Activated naive CD8-positive, alpha-beta T cell treated with anti-CD3 and anti-CD28 coated beads for 36 hours (primary cell): ENCODE data around the gene CGB3. TPM values are rescaled to one million over a fixed set of nuclear protein-coding genes. Genes with fewer than 3 reads are reported as not detected.

ENCODE experiments used
- DNase-seq: peaks from one replicate; pipeline ENCODE4 v3.0.0; 2021
- H3K27ac Mint-ChIP-seq: one replicate; pipeline ENCODE4 v1.8.0; 2022; ENCODE audit warnings: mild to moderate bottlenecking, moderate library complexity, mixed read lengths
- H3K27me3 Mint-ChIP-seq: one replicate; pipeline ENCODE4 v1.8.0; 2022; ENCODE audit warnings: mild to moderate bottlenecking, mixed read lengths
- H3K36me3 Mint-ChIP-seq: one replicate; pipeline ENCODE4 v1.8.0; 2021; ENCODE audit warnings: mild to moderate bottlenecking, mixed read lengths
- H3K4me1 Mint-ChIP-seq: one replicate; pipeline ENCODE4 v1.8.0; 2021; ENCODE audit warnings: mixed read lengths
- H3K4me3 Mint-ChIP-seq: one replicate; pipeline ENCODE4 v1.8.0; 2022; ENCODE audit warnings: mild to moderate bottlenecking, moderate library complexity, mixed read lengths
- H3K9me3 Mint-ChIP-seq: one replicate; pipeline ENCODE4 v1.8.0; 2022; ENCODE audit warnings: mixed read lengths
- total RNA-seq, 2 experiments: library from RNA; stranded (reverse); gene quantifications; one replicate each; pipeline ENCODE4 v1.2.3, GENCODE V29; 2021

CGB3 gene
- total RNA-seq, 2 experiments from 2014 or later: not detected

DNA sequence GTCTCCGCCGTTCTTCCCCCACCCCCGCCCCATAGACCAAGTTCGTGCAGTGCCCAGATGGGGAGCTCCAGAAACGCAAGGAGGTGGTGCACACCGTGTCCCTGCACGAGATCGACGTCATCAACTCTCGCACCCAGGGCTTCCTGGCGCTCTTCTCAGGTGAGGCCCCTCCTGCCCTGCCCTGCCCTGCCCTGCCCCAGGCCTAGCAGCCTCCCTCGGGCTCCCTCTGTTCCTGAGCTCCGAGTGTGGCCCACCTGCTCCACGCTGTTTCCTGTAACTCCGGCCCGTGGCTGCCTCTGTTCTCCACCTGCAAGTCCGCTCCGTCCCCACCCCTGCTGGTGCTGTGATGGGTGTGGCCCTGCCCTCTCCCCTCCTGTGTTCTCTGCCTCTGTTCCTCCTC is 13.7 kb downstream of the CGB3 start:
- DNase-seq: no peak
- Mint-ChIP-seq H3K4me1 (no peaks in the 10 kb centered on the region), H3K27ac (no peak overlapping the region), H3K36me3 (peaks cover 13% of the 10 kb centered on the region), H3K27me3 (no peaks in the 10 kb centered on the region), H3K9me3 (no peaks in the 10 kb centered on the region), H3K4me3 (no peak overlapping the region)

DNA sequence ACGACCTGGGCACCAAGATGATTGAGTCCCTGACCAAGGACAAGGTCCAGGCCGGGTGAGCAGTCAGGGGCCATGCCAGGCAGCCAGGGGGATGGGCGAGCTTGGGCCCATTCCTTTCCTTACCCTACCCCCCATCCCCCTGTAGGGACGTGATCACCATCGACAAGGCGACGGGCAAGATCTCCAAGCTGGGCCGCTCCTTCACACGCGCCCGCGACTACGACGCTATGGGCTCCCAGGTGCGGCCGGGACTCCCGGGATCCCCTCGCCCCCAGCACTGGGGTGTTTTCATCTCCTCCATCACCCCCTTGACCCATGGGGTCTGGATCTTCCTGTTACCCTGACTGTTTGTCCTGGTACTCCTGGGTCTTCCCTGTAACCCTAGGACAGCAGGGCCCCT is 14.3 kb downstream of the CGB3 start:
- H3K36me3 Mint-ChIP-seq: peaks cover 13% of the 10 kb centered on the region
- no peak overlapping the region for H3K4me3 Mint-ChIP-seq

DNA sequence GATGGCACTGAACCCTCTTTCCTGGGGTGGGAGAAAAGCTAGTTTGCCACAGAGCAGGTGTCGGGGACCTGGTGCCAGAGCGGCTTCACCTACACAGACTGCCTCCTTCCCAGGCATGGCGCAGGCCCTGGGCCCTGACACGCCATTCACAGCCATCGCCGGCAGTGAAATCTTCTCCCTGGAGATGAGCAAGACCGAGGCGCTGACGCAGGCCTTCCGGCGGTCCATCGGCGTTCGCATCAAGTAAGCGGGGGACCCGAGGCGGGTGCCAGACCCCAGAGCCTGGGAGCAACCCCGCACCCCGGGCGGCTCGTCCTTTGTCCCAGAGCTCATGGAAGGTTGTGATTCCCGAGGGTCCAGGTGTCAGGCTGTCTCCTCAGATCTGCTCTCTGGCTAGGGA is 17.2 kb downstream of the CGB3 start:
- no peak overlapping the region for H3K27ac Mint-ChIP-seq
- no peak overlapping the region for H3K4me3 Mint-ChIP-seq
- peaks cover 20% of the 10 kb centered on the region for H3K36me3 Mint-ChIP-seq
- H3K4me1 Mint-ChIP-seq: no peaks in the 10 kb centered on the region
- H3K27me3 Mint-ChIP-seq: no peaks in the 10 kb centered on the region
- no peak for DNase-seq
- H3K9me3 Mint-ChIP-seq: no peaks in the 10 kb centered on the region

More for the DNA sequence above, 14.3 kb downstream of the CGB3 start:
- Mint-ChIP-seq H3K4me1 (no peaks in the 10 kb centered on the region), H3K9me3 (no peaks in the 10 kb centered on the region), H3K27me3 (no peaks in the 10 kb centered on the region), H3K27ac (no peak overlapping the region)
- no peak for DNase-seq

DNA sequence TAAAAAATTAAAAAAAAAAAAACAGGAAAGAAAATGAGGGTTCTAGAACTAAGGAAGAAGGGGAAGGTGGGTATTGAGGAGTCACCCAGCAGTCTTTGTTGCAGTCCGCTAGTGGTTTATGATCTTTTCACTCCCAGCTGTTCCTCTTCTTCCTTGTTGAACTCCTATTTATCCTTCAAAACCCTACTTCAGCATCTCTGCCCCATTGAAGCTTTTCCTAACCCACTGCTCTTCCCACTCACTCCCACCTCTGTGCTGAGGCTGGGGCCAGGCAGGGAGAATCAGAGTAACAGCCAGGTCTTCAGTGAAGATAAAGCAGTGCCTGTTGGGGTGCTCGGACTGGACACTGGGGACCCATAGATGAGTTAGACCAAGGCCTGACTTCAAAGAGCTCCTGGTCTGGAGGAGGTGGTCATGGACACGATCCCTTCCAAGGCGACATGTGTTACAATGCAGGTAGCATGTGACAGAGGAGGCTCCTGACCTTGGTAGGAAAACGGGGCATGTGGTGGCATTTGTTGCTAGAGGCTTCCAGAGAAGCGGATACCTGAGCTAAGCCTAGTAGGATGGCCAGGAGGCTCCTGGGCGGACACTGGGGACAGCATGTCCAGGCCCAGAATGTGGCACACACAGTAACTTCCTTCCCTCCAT is 19.0 kb downstream of the CGB3 start:
- Mint-ChIP-seq H3K9me3 (no peaks in the 10 kb centered on the region), H3K36me3 (peaks cover 22% of the 10 kb centered on the region), H3K27ac (no peak overlapping the region), H3K27me3 (no peaks in the 10 kb centered on the region), H3K4me3 (no peak overlapping the region), H3K4me1 (no peaks in the 10 kb centered on the region)
- no peak for DNase-seq

DNA sequence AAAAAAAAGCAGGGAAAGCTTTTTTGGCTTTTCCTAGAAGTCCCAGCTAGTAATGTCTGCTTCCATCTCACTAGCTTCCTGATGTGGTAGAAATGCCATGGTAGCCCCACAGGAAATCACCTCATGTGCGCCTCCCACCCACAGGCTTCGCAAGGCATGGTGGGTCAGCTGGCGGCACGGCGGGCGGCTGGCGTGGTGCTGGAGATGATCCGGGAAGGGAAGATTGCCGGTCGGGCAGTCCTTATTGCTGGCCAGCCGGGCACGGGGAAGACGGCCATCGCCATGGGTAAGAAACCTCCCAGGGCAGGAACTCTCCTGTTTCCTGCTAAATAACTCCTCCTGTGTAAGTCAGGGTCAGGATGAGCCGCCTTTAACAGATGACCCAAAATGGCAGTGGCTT is 20.0 kb downstream of the CGB3 start:
- Mint-ChIP-seq H3K9me3 (no peaks in the 10 kb centered on the region), H3K27ac (no peak overlapping the region), H3K4me3 (no peak overlapping the region), H3K27me3 (no peaks in the 10 kb centered on the region), H3K36me3 (peaks cover 28% of the 10 kb centered on the region), H3K4me1 (no peaks in the 10 kb centered on the region)
- DNase-seq: no peak

DNA sequence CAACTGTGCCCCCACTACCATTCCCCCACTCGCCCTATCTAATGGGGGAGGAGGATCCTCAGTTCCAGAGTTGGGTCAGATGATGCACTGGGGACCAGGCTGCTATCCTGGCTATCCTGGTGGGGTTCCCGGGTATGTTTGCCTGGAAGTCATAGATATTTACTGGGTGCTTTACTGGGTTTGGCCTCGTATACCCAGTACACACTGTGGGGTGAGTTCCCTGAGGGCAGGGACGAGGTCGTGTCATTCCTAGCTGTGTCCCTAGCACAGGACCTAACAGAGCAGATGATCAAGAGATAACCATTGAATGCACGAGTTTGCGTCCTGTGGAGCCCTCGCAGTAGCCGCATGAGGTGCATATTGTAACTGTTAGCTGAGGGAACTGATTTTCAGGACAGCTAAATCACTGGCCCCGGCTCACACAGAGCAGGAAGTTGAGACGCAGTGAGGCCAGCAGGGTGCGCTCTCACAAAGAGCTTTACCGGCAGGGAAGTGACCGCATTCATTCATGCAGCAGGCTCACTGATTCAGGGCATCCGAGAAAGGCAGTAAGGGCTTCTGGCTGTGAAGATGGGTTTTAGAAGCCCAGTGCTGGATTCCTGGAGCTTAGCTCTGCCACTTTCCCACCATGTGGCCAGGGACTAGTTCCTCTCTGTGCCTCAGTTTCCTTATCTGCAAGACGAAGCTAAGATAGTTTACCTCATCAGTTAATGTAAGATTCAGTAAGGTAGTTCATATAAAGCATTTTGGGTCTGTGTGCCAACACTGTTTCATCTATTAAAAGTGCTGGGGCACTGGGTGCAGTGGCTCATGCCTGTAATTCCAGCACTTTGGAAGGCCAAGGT is 24.4 kb downstream of the CGB3 start:
- DNase-seq: peak; percentile 61
- H3K4me1 Mint-ChIP-seq: peaks cover 6% of the 10 kb centered on the region
- no peak overlapping the region for H3K27ac Mint-ChIP-seq
- H3K4me3 Mint-ChIP-seq: no peak overlapping the region
- peaks cover 31% of the 10 kb centered on the region for H3K36me3 Mint-ChIP-seq
- no peaks in the 10 kb centered on the region for H3K9me3 Mint-ChIP-seq
- no peaks in the 10 kb centered on the region for H3K27me3 Mint-ChIP-seq

DNA sequence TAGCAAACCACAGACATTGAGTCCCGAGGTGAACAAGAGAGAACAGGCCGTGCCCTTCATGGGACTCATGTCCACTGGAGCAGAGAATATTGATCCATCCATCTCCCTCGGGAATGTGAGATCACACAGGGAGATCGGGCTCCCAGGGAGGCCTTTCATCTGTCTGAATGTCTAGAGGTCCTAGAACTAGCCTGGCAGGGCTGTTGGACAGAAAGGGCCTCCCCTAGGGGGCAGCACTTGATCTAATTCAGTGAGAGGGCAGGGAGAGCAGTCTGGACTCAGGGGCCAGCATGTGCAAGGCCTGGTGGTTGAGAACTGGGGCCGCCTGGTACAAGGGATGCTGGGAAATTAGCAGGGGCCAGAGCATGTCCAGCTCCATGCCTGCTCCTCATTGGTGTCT is 26.2 kb downstream of the CGB3 start:
- no peak overlapping the region for H3K27ac Mint-ChIP-seq
- peaks cover 11% of the 10 kb centered on the region for H3K4me1 Mint-ChIP-seq
- no peaks in the 10 kb centered on the region for H3K27me3 Mint-ChIP-seq
- H3K4me3 Mint-ChIP-seq: no peak overlapping the region
- H3K9me3 Mint-ChIP-seq: no peaks in the 10 kb centered on the region
- peaks cover 29% of the 10 kb centered on the region for H3K36me3 Mint-ChIP-seq
- DNase-seq: peak; percentile 43

DNA sequence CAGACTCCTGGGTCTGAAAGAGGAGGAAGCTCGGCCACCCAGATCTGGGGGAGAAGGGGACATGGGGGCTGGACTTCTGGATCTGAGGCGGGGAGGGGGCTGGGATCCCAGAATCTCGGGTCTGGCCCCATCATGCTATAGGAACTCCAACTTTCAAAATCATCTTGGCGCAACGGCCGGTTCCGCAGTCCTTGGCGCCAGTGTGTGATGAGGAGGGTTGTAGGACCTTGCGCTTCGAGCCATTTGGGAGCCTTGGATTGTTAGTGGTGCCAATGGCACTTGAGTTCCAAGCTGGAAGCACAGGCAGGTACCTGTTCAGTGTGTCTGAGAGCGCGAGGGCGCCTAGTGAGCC is 30.1 kb downstream of the CGB3 start:
- DNase-seq: no peak
- peaks cover 22% of the 10 kb centered on the region for H3K4me1 Mint-ChIP-seq
- peak overlapping the region; percentile 100 for H3K4me3 Mint-ChIP-seq
- no peaks in the 10 kb centered on the region for H3K27me3 Mint-ChIP-seq
- peak overlapping the region; percentile 96 for H3K27ac Mint-ChIP-seq
- no peaks in the 10 kb centered on the region for H3K9me3 Mint-ChIP-seq
- H3K36me3 Mint-ChIP-seq: peaks cover 22% of the 10 kb centered on the region

DNA sequence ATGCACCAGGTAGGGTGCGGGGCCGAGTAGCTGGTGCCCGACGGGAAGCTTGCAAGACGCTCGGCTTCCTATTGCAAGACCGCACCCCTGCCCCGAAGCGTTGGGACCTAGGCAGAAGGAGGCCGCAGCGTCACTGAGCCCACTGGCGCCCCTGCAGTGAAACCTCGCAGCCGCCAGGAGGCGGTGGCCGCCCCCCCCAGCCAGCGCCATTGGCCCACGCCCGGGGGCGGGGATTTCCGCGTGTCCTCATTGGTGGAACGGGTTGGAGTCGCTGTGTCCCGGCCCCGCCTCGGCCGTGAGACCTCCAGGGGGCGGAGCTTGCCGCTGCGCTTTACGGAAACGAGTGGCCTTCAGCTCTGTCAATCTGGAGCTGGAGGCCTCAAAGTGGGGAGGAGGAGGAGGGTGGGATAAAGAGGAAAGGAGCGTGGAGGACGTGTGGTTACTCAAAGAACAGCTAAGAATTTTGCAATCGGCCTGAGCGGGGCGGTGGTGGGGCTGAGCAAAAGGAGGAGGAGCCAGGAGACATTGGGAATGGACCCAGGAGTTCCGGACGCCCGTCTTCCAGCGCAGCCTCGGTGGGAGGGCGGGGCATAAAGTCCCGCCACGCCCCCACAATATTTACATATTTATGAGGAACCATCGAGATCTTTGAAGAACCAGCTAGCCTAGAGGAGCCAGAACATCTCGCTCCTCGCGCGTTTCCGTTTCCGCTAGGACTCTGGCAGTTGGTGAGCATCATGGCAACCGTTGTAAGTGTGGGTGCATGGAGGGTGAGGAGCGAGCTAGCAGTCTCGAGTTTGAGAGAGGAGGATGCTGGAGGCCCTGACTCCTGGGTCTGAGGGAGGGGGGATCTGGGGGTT is 30.7 kb downstream of the CGB3 start, which contains the start of the genes GYS1 and RUVBL2:
Gene GYS1 (minus strand): TSS at position 135 of the 860 bp plus-strand sequence. CDS start 197 bp downstream, outside the sequence.
Gene RUVBL2 (plus strand): TSS at position 713 of the 860 bp plus-strand sequence. CDS start 25 bp downstream, at position 738.
- Mint-ChIP-seq H3K36me3 (peaks cover 27% of the 10 kb centered on the region), H3K4me3 (peak within 1 kb of the TSS; percentile 100), H3K27ac (peak within 1 kb of the TSS; percentile 96), H3K4me1 (peaks cover 22% of the 10 kb centered on the region), H3K27me3 (no peaks in the 10 kb centered on the region), H3K9me3 (no peaks in the 10 kb centered on the region)
- DNase-seq: peak; percentile 100

DNA sequence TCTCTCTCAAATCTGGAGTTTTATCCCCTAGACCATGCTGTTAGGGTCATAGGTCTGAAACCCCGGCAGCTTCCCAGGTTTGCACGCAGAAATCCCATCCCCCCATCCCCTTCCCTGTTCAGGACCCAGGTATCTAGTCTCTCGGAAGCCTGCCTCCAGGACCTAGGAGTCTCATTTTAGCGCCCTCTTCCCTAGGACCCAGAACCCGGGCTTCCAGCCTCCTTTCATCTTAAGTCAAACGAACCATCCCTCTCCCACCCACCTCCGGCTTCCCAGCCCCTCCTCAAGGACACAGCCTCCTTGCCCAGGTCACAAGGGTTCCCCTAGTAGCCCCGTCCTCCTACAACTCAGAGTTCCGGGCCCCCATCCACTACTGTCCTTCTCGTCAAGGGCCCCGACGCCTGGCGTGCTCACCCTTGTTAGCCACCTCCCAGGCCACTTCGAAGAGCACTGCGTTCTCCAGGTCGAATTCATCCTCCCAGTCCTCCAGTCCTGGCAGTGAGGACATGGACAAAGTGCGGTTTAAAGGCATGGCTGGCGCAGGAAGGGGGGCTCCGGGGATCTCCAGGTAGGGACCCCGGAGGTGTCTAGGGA is 31.5 kb downstream of the CGB3 start:
- Mint-ChIP-seq H3K9me3 (no peaks in the 10 kb centered on the region), H3K27ac (peak overlapping the region; percentile 87), H3K36me3 (peaks cover 33% of the 10 kb centered on the region), H3K4me3 (peak overlapping the region; percentile 100), H3K4me1 (peaks cover 28% of the 10 kb centered on the region), H3K27me3 (no peaks in the 10 kb centered on the region)
- no peak for DNase-seq

DNA sequence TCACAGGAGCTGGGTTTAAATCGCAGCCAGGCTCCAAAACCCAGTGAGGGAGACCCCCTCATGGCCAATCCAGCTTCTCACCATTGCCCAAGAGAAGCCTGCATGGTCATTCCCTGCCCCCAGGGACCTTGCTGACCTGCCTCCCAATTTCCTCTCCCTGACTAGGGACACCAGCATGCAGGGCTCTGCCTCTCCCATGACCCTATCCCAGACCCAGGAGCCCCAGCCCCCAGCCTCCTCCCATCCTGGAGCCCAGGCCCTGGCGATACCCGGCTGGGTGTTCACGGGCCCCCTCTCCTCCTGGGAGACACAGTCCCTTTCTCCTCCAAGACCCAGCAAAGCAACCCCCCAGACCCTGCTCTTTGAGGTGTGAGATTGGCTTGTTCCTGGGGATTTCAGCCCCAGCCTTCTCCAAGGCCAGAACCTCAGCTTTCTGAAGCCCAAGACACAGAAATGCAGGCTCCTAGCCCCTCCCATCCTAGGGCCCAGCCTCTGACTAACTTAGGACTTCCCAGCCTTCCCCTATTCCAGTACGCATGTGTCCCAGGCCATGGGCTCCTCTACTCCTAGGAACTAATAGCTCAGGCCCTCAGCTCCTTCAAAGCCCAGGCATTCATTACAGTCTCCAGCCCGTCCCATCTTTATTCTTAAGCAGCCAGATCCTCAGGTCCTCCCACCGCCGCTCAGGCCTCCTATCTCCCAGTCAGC is 32.1 kb downstream of the CGB3 start:
- H3K9me3 Mint-ChIP-seq: no peaks in the 10 kb centered on the region
- no peaks in the 10 kb centered on the region for H3K27me3 Mint-ChIP-seq
- peaks cover 32% of the 10 kb centered on the region for H3K36me3 Mint-ChIP-seq
- no peak for DNase-seq
- peak overlapping the region; percentile 87 for H3K27ac Mint-ChIP-seq
- H3K4me1 Mint-ChIP-seq: peaks cover 34% of the 10 kb centered on the region
- H3K4me3 Mint-ChIP-seq: peak overlapping the region; percentile 100

DNA sequence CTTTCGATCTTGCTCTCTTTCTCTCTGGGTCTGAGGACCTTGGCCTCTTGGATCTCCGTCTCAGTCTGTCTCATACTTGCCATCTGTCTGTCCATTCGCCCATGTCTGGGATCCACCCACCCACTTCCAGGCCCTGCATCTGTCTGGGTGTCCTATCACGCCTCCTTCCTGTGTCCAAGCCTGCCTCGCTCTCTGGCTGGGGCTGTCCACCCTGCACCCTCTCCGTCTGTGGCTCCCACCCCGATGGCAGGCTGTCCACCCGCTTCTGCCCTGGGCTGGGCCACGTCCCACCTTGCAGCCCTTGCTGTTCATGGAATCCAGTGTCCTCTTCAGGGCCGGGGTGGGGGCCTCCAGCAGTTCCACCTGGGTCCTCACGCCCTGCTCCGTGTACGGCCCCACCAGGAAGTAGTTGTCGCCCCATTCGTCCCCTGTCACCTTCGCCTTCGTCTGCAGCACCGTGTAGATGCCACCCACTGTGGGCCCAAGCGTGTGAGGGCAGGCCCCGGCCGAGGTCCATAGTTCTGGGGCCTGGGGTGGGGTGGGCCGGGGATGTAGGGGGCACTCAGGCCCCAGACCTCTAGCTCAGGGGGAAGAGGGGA is 33.0 kb downstream of the CGB3 start:
- Mint-ChIP-seq H3K4me3 (no peak overlapping the region), H3K9me3 (no peaks in the 10 kb centered on the region), H3K27me3 (no peaks in the 10 kb centered on the region), H3K27ac (no peak overlapping the region), H3K36me3 (peaks cover 30% of the 10 kb centered on the region), H3K4me1 (peaks cover 38% of the 10 kb centered on the region)
- DNase-seq: no peak

DNA sequence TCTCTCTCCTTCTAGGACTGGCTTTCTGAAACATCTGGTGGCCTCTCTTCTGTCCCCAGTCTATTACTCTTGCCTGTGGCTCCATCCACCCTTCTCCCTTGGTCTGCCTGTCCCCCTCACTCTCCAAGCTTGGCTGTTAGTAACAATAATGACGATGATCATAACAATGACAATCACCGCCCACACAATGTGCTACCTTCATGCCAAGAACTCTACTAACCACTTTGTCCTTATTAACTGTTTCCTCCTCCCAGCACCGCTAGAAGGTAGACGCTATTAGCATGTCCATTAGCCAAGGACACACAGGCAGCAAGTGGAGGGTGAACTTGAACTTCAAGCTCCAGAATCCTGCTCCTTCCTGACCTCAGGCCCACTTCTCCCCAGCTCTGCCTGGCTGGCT is 33.7 kb downstream of the CGB3 start:
- H3K36me3 Mint-ChIP-seq: peaks cover 30% of the 10 kb centered on the region
- no peak overlapping the region for H3K4me3 Mint-ChIP-seq
- H3K27ac Mint-ChIP-seq: peak overlapping the region; percentile 18
- no peaks in the 10 kb centered on the region for H3K9me3 Mint-ChIP-seq
- H3K27me3 Mint-ChIP-seq: no peaks in the 10 kb centered on the region
- DNase-seq: no peak
- peaks cover 38% of the 10 kb centered on the region for H3K4me1 Mint-ChIP-seq
